Fibroblast of skin of right biceps (primary cell): ENCODE measurements around the gene CEBPZ.
"Not testable (repeated sequence)": the region's sequence is repeated elsewhere in the genome, so short reads cannot be mapped to it uniquely, and the experiment has no call there.

Experiments
- DNase-seq: peaks from one replicate; pipeline ENCODE4 v3.0.0-alpha.2; 2013

CEBPZ gene

GRCh38 chr2:37231241-37232130 lies at the start of gene CEBPZ, which contains the start of gene NDUFAF7:
Gene CEBPZ, minus strand, starts transcription at chr2:37231596. Its CDS starts 29 bp downstream, at chr2:37231567.
Gene NDUFAF7, plus strand, starts transcription at chr2:37231658. Its CDS starts 48 bp downstream, at chr2:37231706.
- DNase-seq = peak; percentile 91

DNA sequence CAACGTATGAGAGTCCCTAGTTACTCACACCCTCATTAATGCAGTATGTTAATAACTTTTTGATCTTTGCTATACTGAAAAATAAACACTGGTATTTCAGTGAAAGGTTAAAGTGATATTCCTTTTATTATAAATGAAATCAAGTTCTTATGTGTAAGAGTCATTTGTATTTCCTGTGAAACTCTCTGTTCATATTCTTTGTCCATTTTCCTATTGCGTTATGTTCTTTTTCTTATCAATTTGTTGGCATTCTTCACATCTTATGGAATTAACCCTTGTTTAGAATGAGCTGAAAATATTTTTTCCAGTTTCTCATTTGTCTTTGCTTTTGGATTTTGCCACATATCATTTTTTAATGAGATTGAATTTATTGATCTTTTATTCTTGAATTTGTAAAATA lies 44.9 kb upstream of the CEBPZ start:
- DNase-seq = no peak

DNA sequence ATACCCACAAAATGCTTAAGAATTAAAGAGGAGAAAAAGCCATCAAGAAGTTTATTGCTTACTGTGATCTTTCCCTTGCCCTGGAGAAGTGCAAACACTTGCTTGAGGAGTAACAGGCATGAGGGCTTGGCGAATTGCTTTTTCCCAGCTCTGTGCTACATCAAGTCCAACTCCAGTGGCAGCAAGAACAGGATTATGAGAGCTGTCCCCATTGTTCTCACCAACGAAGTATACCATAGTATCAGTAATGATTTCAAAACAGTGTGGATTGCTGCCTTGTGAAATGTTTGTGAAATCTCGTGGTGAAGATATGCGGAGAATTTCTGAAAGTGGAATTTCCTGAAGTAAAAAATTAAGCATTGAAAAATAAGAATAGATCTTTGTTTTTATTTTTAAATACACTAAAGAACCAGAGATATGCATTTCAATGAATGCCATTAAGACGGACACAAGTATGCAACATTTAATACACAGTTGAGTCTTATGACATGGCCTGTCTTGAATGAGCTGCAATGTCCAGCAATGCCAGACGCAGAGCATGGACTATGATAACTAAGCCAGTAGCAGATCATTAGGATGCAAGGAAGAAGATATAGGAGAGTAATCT lies 43.1 kb upstream of the CEBPZ start:
- peak; percentile 26 for DNase-seq

- no peak for DNase-seq
Measured at GRCh38 chr2:37271376-37272067, 40.1 kb upstream of the CEBPZ start.

GRCh38 chr2:37268111-37268510 lies 36.7 kb upstream of the CEBPZ start:
- peak; percentile 9 for DNase-seq

DNA sequence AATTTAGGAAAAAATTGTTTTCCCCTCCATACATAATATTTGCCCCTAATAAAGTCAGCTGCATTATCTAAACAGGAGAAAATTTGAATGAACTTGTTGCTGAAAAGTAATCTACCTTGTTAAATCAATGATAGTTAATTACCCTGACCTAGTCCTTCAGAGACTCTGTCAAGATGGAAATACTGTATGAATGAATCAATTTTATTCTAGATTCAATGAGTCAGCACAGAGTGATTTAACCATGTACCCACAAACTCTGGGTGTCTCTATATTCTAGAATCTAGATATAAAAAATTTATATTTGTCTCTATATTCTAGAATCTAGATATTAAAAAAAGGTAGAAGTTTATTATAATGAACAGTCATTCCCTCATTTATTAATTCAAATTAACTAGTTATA lies 36.3 kb upstream of the CEBPZ start:
- DNase-seq = peak; percentile 3

GRCh38 chr2:37263839-37264238 lies 32.4 kb upstream of the CEBPZ start:
- DNase-seq = no peak

GRCh38 chr2:37262522-37262921 lies 31.1 kb upstream of the CEBPZ start:
- no peak for DNase-seq

DNA sequence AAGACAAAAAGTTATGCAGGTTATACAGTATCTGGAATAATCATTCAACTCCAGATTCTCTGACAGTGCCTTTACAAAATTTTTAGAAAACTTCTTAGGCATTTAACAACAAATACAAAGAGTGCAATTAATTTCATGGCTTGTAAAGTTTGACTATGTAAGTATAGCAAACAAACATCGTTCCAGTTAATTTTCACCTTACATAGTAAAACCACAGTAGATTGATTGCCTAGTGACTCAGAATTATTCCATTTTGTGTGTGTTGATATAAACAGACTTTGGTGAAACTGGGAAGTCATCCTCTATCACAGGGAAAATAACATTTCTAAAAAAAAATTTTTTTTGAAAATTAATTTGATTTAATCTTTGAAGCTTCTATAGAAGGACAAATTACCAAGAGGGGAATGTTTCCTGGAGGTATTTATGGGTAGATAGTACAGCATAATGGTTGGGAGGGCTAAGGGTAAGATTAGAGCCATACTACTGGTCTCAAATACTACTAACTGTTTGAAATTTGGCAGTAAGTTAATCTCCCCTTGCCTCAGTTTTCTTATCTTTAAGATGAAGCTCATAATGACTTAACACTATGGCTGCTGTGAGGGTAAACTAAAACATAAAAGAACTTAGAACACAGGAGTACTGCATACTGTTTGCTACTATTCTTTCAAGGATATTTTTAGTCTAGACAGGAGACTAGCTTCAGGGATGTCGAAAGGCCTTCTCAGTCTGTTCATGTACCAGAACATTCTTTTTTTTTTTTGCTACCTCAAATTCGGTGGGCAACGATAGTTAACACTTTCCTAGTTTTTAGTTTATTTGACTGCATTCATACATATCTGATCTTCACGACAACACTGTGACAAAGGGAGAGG lies 19.7 kb upstream of the CEBPZ start:
- DNase-seq = no peak

DNA sequence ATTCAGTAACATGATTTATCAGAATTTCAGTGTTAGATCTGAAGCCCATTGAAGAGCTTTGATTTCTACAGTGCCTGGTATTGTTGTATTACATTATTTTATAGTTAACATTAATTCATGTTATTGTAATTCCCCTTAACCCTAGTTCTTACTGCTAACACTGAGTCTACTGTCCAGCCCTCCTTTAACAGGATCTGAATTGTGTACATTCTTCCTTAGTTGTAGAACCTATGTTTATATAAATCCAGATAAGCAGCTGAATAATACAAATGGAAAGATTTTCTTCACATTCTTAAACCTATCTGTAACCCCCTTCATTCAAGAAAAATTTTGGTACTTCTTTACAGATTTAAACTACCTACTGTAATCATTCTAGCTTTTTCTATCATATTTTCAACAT lies 14.8 kb upstream of the CEBPZ start:
- DNase-seq = no peak

DNA sequence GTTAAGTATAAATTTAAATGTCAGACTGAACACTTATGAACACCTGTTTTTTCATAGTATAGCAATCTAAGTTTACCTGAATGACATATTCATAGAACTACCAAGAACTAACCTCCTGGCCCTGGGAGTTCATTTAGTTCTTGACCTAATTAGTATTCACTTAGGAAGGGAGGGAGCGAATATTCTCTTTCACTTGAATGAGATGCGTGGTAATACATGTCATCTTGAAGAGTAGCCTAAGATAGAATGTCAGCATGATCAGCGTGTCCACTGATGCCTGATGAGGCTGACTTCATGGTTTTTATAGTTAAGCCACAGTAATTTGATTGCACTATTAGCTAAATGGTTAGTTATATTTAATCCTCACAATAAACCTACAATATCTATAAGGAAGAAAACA lies 13.4 kb upstream of the CEBPZ start:
- no peak for DNase-seq

DNA sequence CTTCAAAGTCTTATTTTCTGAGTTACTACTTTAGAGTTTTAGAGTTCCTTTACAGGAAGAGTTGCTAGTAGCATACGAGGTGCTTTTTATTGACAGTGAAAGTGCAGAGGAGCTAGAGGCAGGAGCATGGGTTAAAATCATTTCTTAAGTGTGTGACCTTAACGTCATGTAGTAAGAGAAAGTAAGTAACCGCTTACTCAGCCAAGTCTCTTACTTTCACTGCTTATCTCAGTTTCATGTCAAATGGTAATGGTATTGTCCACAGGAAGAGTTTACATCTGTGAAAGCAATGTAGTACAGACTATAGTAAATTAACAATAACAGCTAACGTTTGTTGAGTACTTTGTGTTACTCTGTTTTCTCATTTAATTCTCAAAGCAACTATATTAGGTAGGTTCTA lies 12.6 kb upstream of the CEBPZ start:
- no peak for DNase-seq

- DNase-seq = no peak
Measured at GRCh38 chr2:37243435-37243834, 12.0 kb upstream of the CEBPZ start.

DNA sequence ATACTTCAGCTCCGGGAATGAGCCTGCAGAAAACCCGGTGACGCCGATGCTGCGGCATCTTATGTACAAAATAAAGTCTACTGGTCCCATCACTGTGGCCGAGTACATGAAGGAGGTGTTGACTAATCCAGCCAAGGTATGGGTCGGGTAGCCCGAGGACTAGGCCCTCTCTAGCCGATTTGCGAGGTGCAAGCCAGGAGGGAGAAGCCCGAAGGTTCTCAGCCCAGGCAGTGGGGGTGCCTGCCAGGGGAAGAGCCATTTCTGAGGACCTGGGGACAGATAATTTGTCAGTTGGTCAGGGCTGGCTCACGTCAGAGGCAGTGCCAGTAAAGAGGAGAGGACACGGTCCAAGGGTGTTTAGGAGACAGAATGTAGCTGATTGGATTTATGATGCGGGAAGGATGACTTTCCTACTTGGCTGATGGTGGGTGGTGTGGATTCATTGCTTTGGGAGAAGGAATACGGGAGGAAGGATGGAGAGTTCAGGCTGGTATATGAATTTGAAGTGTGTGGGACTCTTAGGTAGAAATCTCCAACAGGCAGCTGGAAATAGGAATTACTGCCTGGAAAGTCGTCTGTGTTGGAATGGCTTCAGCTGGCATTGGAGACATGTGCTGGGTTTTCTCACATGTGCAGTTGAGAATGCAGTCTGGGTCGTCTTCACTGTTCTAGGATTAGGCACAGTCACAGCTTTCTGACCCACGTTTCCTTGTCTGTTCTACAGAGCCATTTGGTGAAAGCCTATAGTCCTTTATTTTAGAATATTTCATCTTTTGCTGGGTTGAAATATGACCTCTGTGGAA lies 936 bp upstream of the CEBPZ start:
- DNase-seq = peak; percentile 2

DNA sequence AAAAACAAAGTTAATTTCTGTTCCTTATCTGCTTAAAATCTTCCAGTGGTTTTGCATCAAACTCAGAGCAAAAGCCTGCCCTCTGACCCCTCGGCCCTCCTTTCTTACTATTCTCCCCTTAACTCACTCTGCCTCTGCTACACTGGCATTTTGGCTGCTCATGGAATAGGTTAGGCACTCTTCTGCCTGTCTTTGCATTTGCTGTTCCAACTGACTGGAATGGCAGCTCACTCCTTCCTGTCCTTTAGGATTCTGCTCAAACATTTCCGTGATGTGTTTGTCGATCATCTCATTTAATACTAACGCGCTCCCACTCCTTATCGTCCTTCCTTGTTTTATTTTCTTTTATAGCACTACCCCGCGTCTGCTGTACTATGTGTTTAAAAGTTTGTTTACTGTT lies 815 bp downstream of the CEBPZ start:
- DNase-seq = peak; percentile 3

DNA sequence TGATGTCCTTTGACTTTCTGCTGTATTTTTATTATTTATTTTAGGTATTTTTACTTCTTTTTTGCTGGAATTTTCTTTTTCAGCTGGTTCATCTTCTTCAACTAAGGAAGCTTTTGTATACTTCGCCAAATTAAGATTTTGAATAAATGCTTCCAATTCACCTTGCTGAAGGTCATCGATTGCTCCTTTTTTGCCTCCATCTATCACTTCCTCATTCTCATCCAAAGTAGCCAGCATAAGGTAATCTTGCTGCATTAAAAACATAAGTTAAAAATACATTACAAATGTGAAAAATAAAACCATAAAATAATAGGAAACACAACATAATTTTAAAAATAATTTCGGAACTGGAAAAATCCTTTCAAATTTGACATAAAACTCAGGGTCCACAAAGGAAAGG lies 2.6 kb downstream of the CEBPZ start:
- DNase-seq = no peak

DNA sequence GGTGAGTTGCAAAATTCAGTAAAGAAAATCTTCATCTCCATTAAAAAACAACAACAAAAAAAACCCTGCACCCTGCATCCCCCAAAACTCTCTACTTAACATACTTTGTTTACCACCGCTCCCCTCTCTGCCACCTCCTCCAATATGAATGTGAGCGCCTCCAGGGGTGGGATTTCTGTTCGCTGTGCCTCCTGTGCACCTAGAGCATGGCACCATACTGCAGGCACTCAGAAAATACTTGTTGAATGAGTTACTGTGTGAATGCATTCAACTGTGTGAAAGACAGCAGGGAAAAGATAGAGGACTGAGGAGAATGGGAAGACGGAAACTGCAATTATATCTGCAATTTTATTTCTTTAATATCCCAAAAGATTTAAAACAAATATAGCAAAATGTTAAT lies 4.5 kb downstream of the CEBPZ start:
- no peak for DNase-seq

- DNase-seq = not testable (repeated sequence)
Measured at GRCh38 chr2:37225129-37225528, 6.3 kb downstream of the CEBPZ start.

DNA sequence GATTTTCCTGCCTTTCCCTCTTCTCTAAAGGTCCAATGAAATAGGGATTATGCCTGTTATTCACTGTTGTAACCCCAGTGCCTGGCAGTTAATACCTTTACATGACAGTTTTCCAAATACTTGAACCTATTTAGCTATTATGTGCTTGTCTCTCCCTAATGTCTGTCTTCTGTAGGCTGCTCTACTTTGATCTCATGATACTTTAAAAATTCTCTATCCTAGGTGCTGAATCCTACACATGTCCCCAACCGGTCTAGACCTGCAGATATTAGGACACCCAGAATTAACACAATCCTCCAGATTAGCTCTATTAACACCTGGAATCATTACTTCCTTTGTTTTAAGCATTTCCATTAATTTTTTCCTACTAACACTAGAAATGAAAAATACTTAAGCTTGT lies 7.3 kb downstream of the CEBPZ start:
- no peak for DNase-seq

GRCh38 chr2:37223131-37223530 lies 8.3 kb downstream of the CEBPZ start:
- no peak for DNase-seq

DNA sequence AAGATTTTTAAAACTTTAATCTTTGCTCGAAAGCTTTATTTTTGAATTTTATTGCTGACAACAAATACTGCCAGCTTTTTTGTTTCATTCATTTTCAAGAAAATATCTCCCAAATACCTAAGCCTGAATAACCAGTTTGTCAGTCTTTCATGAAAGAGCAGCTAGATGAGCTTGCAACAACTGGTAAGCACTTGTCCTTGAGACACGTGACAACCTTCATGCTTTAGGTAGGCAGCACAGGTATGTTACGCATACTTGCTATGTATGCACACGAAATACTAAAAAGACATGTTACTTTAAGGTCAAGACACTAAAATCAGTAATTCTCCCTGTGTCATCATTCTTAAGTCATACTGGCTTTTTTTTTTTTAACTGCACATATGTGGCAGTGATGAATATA lies 12.3 kb downstream of the CEBPZ start:
- no peak for DNase-seq

DNA sequence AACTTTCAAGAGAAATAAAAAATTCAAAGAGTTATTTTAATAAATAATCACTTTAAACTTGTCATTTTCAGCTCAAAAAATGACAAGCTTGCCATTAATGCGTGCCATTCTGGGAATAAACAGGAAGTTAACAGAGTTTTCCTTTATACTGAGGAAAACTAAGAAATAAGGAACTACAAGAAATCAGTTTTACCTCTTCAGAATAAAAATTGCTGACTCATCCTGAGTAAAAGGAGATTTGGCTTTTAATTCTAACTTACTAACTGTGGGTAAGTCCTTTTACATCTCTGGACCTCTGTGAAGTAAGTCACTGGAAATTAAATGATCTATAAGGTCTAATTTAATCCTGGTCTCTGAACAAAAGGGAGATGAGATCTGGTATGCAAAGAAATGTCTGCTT lies 16.1 kb downstream of the CEBPZ start:
- no peak for DNase-seq
